Caco-2 (cell line): ENCODE results near the gene MLH3. TPM values are rescaled to one million over a fixed set of nuclear protein-coding genes. Genes with fewer than 3 reads are reported as not detected.

Experiments
- BruUV-seq: library from RNA; stranded (reverse); fragments of 400-500 nt; replicated peaks from 2 replicates; lab custom pipeline; 2021; lab: Mats Ljungman, UMichigan
- CTCF ChIA-PET: fragments of 300-600 bp; sonication (Branson Sonifier 250); formaldehyde crosslinking; loops from one replicate; lab custom pipeline; 2022; ENCODE audit warnings: antibody characterized with exemption; lab: Charles Lee
- POLR2A ChIA-PET: fragments of 300-600 bp; sonication (Branson Sonifier 250); formaldehyde crosslinking; loops from one replicate; lab custom pipeline; 2022; ENCODE audit warnings: antibody characterized with exemption; lab: Charles Lee
- DNase-seq, 2 experiments: peaks; one replicate each; pipeline versions ENCODE4 v3.0.0 to v3.0.0-alpha.2; 2020 to 2022
- H3K27me3 ChIP-seq: replicated peaks from 2 replicates; pipeline ENCODE4 v1.6.0; 2011; ENCODE audit warnings: low read length; ENCODE audit not compliant: control insufficient read depth, insufficient read depth
- H3K36me3 ChIP-seq: 2 replicates; pipeline ENCODE4 v1.5.1; 2011; ENCODE audit warnings: low read length; ENCODE audit not compliant: control insufficient read depth, insufficient read depth
- H3K4me1 ChIP-seq: fragments of 250-450 bp; sonication (Bioruptor Pico); 2 replicates; pipeline ENCODE4 v1.5.1; 2020; ENCODE audit warnings: mild to moderate bottlenecking
- H3K4me3 ChIP-seq: 2 replicates; pipeline ENCODE4 v1.5.1; 2011; ENCODE audit warnings: low read depth, mild to moderate bottlenecking, control low read depth, low read length
- H3K9me3 ChIP-seq: fragments of 250-450 bp; sonication (Bioruptor Pico); 2 replicates; pipeline ENCODE4 v1.5.1; 2020; ENCODE audit warnings: mild to moderate bottlenecking, moderate library complexity
- H3K27ac Mint-ChIP-seq: one replicate; pipeline ENCODE4 v1.8.0; 2022; ENCODE audit warnings: mixed read lengths; ENCODE audit not compliant: unreplicated experiment
- H3K27me3 Mint-ChIP-seq: one replicate; pipeline ENCODE4 v1.8.0; 2022; ENCODE audit warnings: mixed read lengths; ENCODE audit not compliant: insufficient read depth, unreplicated experiment
- H3K36me3 Mint-ChIP-seq: one replicate; pipeline ENCODE4 v1.8.0; 2022; ENCODE audit warnings: mild to moderate bottlenecking, mixed read lengths; ENCODE audit not compliant: insufficient read depth, unreplicated experiment
- H3K4me1 Mint-ChIP-seq: one replicate; pipeline ENCODE4 v1.8.0; 2022; ENCODE audit warnings: low read depth, mixed read lengths; ENCODE audit not compliant: unreplicated experiment
- H3K4me3 Mint-ChIP-seq: one replicate; pipeline ENCODE4 v1.8.0; 2022; ENCODE audit warnings: mild to moderate bottlenecking, moderate library complexity, mixed read lengths; ENCODE audit not compliant: unreplicated experiment
- H3K9me3 Mint-ChIP-seq: one replicate; pipeline ENCODE4 v1.8.0; 2022; ENCODE audit warnings: mixed read lengths; ENCODE audit not compliant: unreplicated experiment
- intact Hi-C: fragments of 100-400 bp; cut with micrococcal nuclease; formaldehyde crosslinking; loops from one replicate; pipeline ENCODE4 v1.10.0; 2022; ENCODE audit not compliant: unreplicated experiment
- total RNA-seq: library from RNA; stranded (reverse); gene quantifications from 2 replicates; pipeline ENCODE4 v1.2.3, GENCODE V29; 2022
- TF ChIP-seq, protein P1 (sequence below), 2 experiments: fragments of 200-600 bp in 1 of 2; IDR thresholded peaks; 1 replicate in 1 of 2; 2 replicates in 1 of 2; pipeline versions ENCODE4 v1.5.1 to v1.8.0; 2011 to 2022; ENCODE audit warnings: antibody characterized with exemption in 1 of 2, control low read depth in 1 of 2, inconsistent platforms in 1 of 2, low read depth in 1 of 2, low read length in 1 of 2, mild to moderate bottlenecking in 1 of 2, moderate library complexity in 1 of 2; ENCODE audit not compliant: insufficient read depth in 1 of 2, severe bottlenecking in 1 of 2, unreplicated experiment in 1 of 2

Gene MLH3
- total RNA-seq, 1 experiment from 2014 or later = 24.5 TPM

DNA sequence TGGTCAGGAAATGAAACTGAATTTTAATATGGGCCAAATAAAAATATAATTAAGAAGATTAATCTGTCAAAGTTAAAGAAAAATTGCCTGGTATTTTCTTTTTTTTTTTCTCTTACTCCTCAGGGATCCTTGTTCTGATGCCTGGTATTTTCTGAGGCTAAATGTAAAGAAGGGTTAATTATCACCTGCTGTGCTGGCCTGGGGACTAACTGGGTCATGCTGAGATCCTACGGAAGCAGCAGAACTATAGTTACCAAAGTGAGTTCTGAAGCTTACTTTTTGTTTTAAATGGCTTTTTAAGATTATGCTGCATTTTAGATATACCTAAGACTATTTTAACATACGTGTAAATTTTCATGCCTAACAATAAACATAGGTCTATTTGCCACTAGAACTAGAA is 41.4 kb upstream of the MLH3 start:
- no peaks in the 10 kb centered on the region for H3K9me3 Mint-ChIP-seq
- H3K27me3 ChIP-seq = no peaks in the 10 kb centered on the region
- no peaks in the 10 kb centered on the region for H3K4me1 Mint-ChIP-seq
- TF ChIP-seq, protein P1, sequence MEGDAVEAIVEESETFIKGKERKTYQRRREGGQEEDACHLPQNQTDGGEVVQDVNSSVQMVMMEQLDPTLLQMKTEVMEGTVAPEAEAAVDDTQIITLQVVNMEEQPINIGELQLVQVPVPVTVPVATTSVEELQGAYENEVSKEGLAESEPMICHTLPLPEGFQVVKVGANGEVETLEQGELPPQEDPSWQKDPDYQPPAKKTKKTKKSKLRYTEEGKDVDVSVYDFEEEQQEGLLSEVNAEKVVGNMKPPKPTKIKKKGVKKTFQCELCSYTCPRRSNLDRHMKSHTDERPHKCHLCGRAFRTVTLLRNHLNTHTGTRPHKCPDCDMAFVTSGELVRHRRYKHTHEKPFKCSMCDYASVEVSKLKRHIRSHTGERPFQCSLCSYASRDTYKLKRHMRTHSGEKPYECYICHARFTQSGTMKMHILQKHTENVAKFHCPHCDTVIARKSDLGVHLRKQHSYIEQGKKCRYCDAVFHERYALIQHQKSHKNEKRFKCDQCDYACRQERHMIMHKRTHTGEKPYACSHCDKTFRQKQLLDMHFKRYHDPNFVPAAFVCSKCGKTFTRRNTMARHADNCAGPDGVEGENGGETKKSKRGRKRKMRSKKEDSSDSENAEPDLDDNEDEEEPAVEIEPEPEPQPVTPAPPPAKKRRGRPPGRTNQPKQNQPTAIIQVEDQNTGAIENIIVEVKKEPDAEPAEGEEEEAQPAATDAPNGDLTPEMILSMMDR (IDR thresholded peaks at IDR 0.05; ENCODE audit: insufficient read depth in 1 of 2, low read depth in 1 of 2, low read length in 1 of 2, severe bottlenecking in 1 of 2, unreplicated experiment in 1 of 2) = no peak
- no peaks in the 10 kb centered on the region for H3K4me1 ChIP-seq
- peaks cover 2% of the 10 kb centered on the region; the same call in 1 of the 2 replicates for H3K36me3 ChIP-seq
- peaks cover 24% of the 10 kb centered on the region for H3K36me3 Mint-ChIP-seq
- DNase-seq = no peak
- H3K9me3 ChIP-seq = no peaks in the 10 kb centered on the region
- no peak overlapping the region for H3K27ac Mint-ChIP-seq
- ChIA-PET CTCF (no interaction called here), POLR2A (no interaction called here)
- no TSS peak for BruUV-seq
- no peak overlapping the region for H3K4me3 Mint-ChIP-seq
- H3K4me3 ChIP-seq = no peak overlapping the region
- no peaks in the 10 kb centered on the region for H3K27me3 Mint-ChIP-seq
- intact Hi-C loops = no loop called here

DNA sequence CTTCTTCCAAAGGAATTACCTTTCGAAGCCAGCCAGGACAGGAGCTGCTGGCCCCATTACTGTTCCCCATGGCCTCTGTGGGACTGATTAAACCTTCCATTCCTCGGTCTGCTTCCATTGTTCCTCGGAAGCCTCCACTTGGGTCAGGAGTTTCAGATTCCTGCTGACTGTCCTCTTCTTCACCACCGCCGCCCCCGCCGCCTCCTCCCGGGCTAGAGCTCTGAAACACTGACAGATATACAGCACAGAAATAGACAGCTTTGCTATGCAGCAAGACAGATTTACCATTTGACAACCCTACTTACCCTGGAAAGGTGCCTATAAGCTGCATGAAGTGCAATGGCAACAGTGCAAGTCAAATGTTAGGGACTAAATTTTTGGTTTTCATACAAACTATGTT is 40.0 kb upstream of the MLH3 start:
- Mint-ChIP-seq H3K9me3 (no peaks in the 10 kb centered on the region), H3K27ac (no peak overlapping the region), H3K4me3 (no peak overlapping the region), H3K36me3 (peaks cover 33% of the 10 kb centered on the region), H3K4me1 (no peaks in the 10 kb centered on the region), H3K27me3 (no peaks in the 10 kb centered on the region)
- DNase-seq = no peak
- Histone ChIP-seq H3K4me1 (no peaks in the 10 kb centered on the region), H3K27me3 (no peaks in the 10 kb centered on the region), H3K4me3 (no peak overlapping the region), H3K36me3 (peaks cover 4% of the 10 kb centered on the region; the same call in 1 of the 2 replicates), H3K9me3 (no peaks in the 10 kb centered on the region)
- ChIA-PET CTCF (interaction anchor here (1.0 kb wide), 1 partner anchor 69 kb away, joined by 3 read pairs; no protein-coding TSS in a partner anchor), POLR2A (no interaction called here)
- TF ChIP-seq, protein P1 (IDR thresholded peaks at IDR 0.05; ENCODE audit: insufficient read depth in 1 of 2, low read depth in 1 of 2, low read length in 1 of 2, severe bottlenecking in 1 of 2, unreplicated experiment in 1 of 2) = no peak
- intact Hi-C loops = no loop called here
- no TSS peak for BruUV-seq

- no TSS peak for BruUV-seq
- H3K36me3 ChIP-seq = peaks cover 4% of the 10 kb centered on the region; the same call in 1 of the 2 replicates
- Mint-ChIP-seq H3K27ac (no peak overlapping the region), H3K9me3 (no peaks in the 10 kb centered on the region), H3K4me1 (no peaks in the 10 kb centered on the region), H3K27me3 (no peaks in the 10 kb centered on the region), H3K36me3 (peaks cover 40% of the 10 kb centered on the region), H3K4me3 (no peak overlapping the region)
- H3K4me3 ChIP-seq = no peak overlapping the region
- no peaks in the 10 kb centered on the region for H3K4me1 ChIP-seq
- ChIA-PET POLR2A (no interaction called here), CTCF (interaction anchor here (1.0 kb wide), 1 partner anchor 68 kb away, joined by 3 read pairs; no protein-coding TSS in a partner anchor)
- no peaks in the 10 kb centered on the region for H3K9me3 ChIP-seq
- TF ChIP-seq, protein P1 (IDR thresholded peaks at IDR 0.05; ENCODE audit: insufficient read depth in 1 of 2, low read depth in 1 of 2, low read length in 1 of 2, severe bottlenecking in 1 of 2, unreplicated experiment in 1 of 2) = no peak
- no peak for DNase-seq
- H3K27me3 ChIP-seq = no peaks in the 10 kb centered on the region
- intact Hi-C loops = no loop called here
Observed at GRCh38 chr14:75090353-75090752, 39.1 kb upstream of the MLH3 start.
